Measurements from ENCODE around the gene TFB2M.

GRCh38 chr1:246540738-246541491, 25.1 kb downstream of the TFB2M start:
- no peak for TF ChIP-seq CTCF (IDR thresholded peaks at IDR 0.05)
- TF ChIP-seq EP300 (IDR thresholded peaks at IDR 0.05): no peak
